ENCODE measurements around the gene ZSWIM9. TPM values are rescaled to one million over a fixed set of nuclear protein-coding genes. Genes with fewer than 3 reads are reported as not detected.

ZSWIM9 gene
- total and polyA plus RNA-seq, 11 donors = 2.2 to 7.7 (median 6.2) TPM

DNA sequence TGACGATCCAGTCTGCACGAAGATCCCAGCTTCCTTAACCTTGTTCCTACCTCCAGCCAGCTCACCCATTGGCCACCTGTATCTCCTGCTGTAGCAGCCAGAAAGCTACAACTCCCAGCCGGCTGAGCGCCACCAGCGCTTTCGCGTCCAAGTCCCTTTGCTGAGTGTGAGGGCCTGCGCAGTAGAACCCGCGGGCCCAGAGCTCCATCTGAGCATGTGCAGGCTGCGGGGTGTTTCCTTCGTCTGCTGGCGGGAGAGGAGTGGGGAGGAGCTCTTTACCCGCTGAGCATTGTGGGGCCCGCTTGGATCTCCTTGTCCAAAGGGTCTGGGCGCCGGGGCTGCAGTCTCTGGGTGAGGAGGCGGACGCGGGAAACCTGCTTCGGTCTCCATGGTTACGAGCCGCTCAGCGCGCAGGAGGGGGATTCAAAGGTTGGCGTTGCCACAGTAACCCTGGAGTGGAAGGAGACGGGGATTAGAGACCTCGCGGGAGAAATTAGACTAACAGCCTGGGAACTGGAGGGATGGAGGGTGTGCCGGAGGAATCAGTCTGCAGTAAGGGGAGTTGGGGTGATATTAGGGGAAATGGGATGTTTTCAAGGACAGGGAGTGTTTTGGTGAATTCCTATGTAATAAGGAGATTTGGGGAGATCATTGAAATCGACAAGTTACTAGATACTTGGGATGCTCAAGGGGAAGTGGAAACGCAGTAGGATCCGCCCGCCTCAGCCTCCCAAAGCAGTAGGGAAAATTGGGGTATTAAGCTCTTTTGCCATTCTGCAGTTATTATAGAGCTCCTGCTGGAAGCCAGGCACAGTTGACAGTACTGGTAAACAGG is 33.5 kb downstream of the ZSWIM9 start:
- TF ChIP-seq, protein P1, sequence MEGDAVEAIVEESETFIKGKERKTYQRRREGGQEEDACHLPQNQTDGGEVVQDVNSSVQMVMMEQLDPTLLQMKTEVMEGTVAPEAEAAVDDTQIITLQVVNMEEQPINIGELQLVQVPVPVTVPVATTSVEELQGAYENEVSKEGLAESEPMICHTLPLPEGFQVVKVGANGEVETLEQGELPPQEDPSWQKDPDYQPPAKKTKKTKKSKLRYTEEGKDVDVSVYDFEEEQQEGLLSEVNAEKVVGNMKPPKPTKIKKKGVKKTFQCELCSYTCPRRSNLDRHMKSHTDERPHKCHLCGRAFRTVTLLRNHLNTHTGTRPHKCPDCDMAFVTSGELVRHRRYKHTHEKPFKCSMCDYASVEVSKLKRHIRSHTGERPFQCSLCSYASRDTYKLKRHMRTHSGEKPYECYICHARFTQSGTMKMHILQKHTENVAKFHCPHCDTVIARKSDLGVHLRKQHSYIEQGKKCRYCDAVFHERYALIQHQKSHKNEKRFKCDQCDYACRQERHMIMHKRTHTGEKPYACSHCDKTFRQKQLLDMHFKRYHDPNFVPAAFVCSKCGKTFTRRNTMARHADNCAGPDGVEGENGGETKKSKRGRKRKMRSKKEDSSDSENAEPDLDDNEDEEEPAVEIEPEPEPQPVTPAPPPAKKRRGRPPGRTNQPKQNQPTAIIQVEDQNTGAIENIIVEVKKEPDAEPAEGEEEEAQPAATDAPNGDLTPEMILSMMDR (IDR thresholded peaks at IDR 0.05) = peak in 2 of 12 donors; percentile 2 to 32
- peak in 1 of 2 donors; percentile 69 for TF ChIP-seq POLR2A (IDR thresholded peaks at IDR 0.05)
- Histone ChIP-seq H3K4me1 (peaks cover 0 to 25% (median 12%) of the 10 kb centered on the region in 12 donors), H3K9me3 (no peaks in the 10 kb centered on the region), H3K4me3 (peak overlapping the region; percentile 8 to 97 (median 71)), H3K36me3 (peaks cover 0 to 4% (median 0%) of the 10 kb centered on the region in 9 donors), H3K27ac (peak overlapping the region in 11 of 12 donors; percentile 50 to 84 (median 69)), H3K27me3 (no peaks in the 10 kb centered on the region)
- peak; percentile 93 to 96 (median 96) for DNase-seq
- ATAC-seq = peak; percentile 100
- 0 to 1% (median 0%) methylated on average over 30 to 34 of the region's 34 CpGs for WGBS, 4 donors
- intact Hi-C loops (cut with DNase I) = loop anchor here in 4 of 10 donors (5.0 to 10.0 kb wide), 4 partner anchors 43 to 58 kb away; partner anchors contain the start of gene CARD8 (in 1 of the 4)

DNA sequence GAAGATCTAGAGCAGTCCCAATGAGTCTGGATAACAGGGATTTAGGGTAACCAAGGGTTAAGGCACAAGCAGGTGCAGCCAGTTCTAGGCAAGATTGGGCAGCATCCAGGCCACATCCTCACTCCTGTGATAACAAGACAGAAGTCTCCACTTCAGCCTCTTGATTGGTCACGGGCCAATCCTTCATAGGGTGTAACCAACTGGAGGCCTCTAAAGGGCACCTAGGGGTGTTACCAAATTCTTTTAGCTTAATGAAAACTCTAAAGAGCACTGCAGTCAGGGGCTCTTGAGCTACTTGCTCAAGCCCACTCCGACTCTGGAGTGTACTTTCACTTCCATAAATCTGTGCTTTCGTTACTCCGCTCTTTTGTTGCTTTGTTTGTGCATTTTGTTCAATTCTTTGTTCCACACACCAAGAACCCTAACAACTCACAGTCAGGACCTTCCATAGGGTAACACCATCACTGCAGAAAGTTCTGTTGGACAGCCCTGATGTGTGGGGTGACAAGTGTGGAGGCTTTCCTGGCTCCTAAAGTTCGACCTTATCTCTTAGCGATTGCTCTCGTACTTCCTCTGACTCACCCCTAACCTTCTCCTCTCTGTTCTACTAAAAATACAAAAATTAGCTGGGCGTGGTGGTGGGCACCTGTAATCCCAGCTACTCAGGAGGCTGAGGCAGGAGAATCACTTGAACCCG is 36.1 kb downstream of the ZSWIM9 start:
- no peaks in the 10 kb centered on the region for H3K27me3 ChIP-seq
- DNase-seq = no peak
- WGBS, 4 donors = 67 to 80% (median 73%) methylated on average over 9 of the region's 9 CpGs
- ATAC-seq = no peak
- intact Hi-C loops (cut with DNase I) = loop anchor here in 1 of 10 donors (10.0 kb wide), 1 partner anchor 48 kb away; the partner anchor contains the start of gene CARD8
- no peak overlapping the region for H3K27ac ChIP-seq
- peaks cover 0 to 25% (median 13%) of the 10 kb centered on the region in 12 donors for H3K4me1 ChIP-seq
- no peak overlapping the region for H3K4me3 ChIP-seq
- H3K36me3 ChIP-seq = peaks cover 0 to 15% (median 11%) of the 10 kb centered on the region in 9 donors
- no peaks in the 10 kb centered on the region for H3K9me3 ChIP-seq
- no peak for TF ChIP-seq POLR2A (IDR thresholded peaks at IDR 0.05)
- TF ChIP-seq, protein P1 (IDR thresholded peaks at IDR 0.05) = no peak

DNA sequence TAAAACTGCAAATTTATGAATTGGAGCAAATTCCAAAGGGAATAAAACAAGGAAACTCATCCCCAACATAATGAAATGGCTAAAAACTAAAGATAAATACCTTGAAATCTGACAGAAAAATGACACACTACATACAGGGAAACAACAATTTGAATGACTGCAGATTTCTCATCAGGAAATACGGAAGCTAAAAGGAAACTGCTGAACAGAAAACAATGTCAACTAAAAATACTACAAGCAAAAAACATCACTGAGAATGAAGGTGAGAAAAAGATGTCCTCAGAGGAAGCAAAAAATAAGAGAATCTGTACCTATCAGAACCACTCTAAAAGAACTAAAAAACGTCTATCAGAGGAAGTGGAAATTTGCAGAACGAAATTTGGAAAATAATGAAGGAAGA is 39.5 kb downstream of the ZSWIM9 start:
- ATAC-seq = no peak
- DNase-seq = no peak
- no peaks in the 10 kb centered on the region for H3K9me3 ChIP-seq
- peaks cover 0 to 11% (median 0%) of the 10 kb centered on the region in 12 donors for H3K4me1 ChIP-seq
- peaks cover 0 to 49% (median 41%) of the 10 kb centered on the region in 9 donors for H3K36me3 ChIP-seq
- no peak overlapping the region for H3K4me3 ChIP-seq
- intact Hi-C loops (cut with DNase I) = loop anchor here in 1 of 10 donors (5.0 kb wide), 1 partner anchor 37 kb away; no protein-coding TSS in a partner anchor
- WGBS, 4 donors = 57 to 73% (median 68%) methylated on average over 3 of the region's 3 CpGs
- H3K27me3 ChIP-seq = no peaks in the 10 kb centered on the region
- TF ChIP-seq, protein P1 (IDR thresholded peaks at IDR 0.05) = no peak
- no peak for TF ChIP-seq POLR2A (IDR thresholded peaks at IDR 0.05)
- H3K27ac ChIP-seq = peak overlapping the region in 2 of 12 donors; percentile 25 to 63

Measured in heart left ventricle (tissue), 16 donors.